Measurements from ENCODE around the gene ANAPC2. TPM values are rescaled to one million over a fixed set of nuclear protein-coding genes. Genes with fewer than 3 reads are reported as not detected.

ANAPC2 gene
- total RNA-seq, result 28.3 and 48.3 TPM in 2 replicates

GRCh38 chr9:137188490-137189296 lies at the start of gene ANAPC2, which contains the start of gene SSNA1:
ANAPC2 (minus strand) TSS chr9:137188560; CDS start chr9:137188532, 28 bp downstream.
SSNA1 (plus strand) TSS chr9:137188676; CDS start chr9:137188727, 51 bp downstream.

GRCh38 chr9:137230705-137231371 lies 42.5 kb upstream of the ANAPC2 start, which contains the start of gene SLC34A3:
SLC34A3 (plus strand) TSS chr9:137230901; CDS start chr9:137231703, 802 bp downstream.

GRCh38 chr9:137227054-137227852 lies 38.9 kb upstream of the ANAPC2 start, which contains the start of gene RNF224:
RNF224 (plus strand) TSS chr9:137227502; CDS start chr9:137228336, 834 bp downstream.

GRCh38 chr9:137224830-137225694 lies 36.7 kb upstream of the ANAPC2 start, which contains the start of gene CYSRT1:
CYSRT1 (plus strand) TSS chr9:137225174; CDS start chr9:137225622, 448 bp downstream.

GRCh38 chr9:137222190-137223077 lies 34.1 kb upstream of the ANAPC2 start, which contains the start of gene RNF208:
RNF208 (minus strand) TSS chr9:137222240; CDS start chr9:137221212, 1,028 bp downstream.

GRCh38 chr9:137205126-137206069 lies 17.0 kb upstream of the ANAPC2 start, which contains the start of the genes NDOR1 and TMEM203:
NDOR1 (plus strand) TSS chr9:137205700; CDS start chr9:137205778, 78 bp downstream.
TMEM203 (minus strand) TSS chr9:137205648; CDS start chr9:137205414, 234 bp downstream.

GRCh38 chr9:137200311-137201204 lies 12.2 kb upstream of the ANAPC2 start, which contains the start of gene TPRN:
TPRN (minus strand) TSS chr9:137200741; CDS start chr9:137200711, 30 bp downstream.

GRCh38 chr9:137169896-137170358 lies 18.4 kb downstream of the ANAPC2 start, which contains the start of gene LRRC26:
LRRC26 (minus strand) TSS chr9:137170051; CDS start chr9:137169943, 108 bp downstream.

GRCh38 chr9:137138722-137139467 lies 49.5 kb downstream of the ANAPC2 start, which contains the start of gene GRIN1:
GRIN1 (plus strand) TSS chr9:137139154; CDS start chr9:137139487, 333 bp downstream.

Small RNAs within 50 kb of the gene (small RNA-seq; reads per million reads assigned to genes)
- not detected for gene MIR3621

Other genes starting within 250 kb of the ANAPC2 start
- 112 and 219 TPM in 2 replicates for gene FBXW5, start 243.8 kb downstream of the ANAPC2 start, total RNA-seq
- gene C8G, start 243.3 kb downstream of the ANAPC2 start, total RNA-seq, result 0.98 and 3.9 TPM in 2 replicates
- 1.1 TPM in 1 of 2 replicates, not detected in the other for gene LCN12, start 236.3 kb downstream of the ANAPC2 start, total RNA-seq
- gene PTGDS, start 211.1 kb downstream of the ANAPC2 start, total RNA-seq, result 0.76 and 2.0 TPM in 2 replicates
- gene LCNL1, start 205.6 kb downstream of the ANAPC2 start, total RNA-seq, result not detected in 2 replicates
- gene PAXX, start 196.1 kb downstream of the ANAPC2 start, total RNA-seq, result 11.0 and 16.8 TPM in 2 replicates
- 328 and 397 TPM in 2 replicates for gene CLIC3, start 192.0 kb downstream of the ANAPC2 start, total RNA-seq
- 11.6 and 15.3 TPM in 2 replicates for gene ABCA2, start 160.3 kb downstream of the ANAPC2 start, total RNA-seq
- gene FUT7, start 156.5 kb downstream of the ANAPC2 start, total RNA-seq, result not detected in 2 replicates
- under 0.01 and 0.22 TPM in 2 replicates for gene NPDC1, start 142.4 kb downstream of the ANAPC2 start, total RNA-seq
- 0.11 TPM in 1 of 2 replicates, not detected in the other for gene ENTPD2, start 134.5 kb downstream of the ANAPC2 start, total RNA-seq
- gene SAPCD2, start 118.0 kb downstream of the ANAPC2 start, total RNA-seq, result 2.4 and 5.4 TPM in 2 replicates
- 12.6 and 15.5 TPM in 2 replicates for gene UAP1L1, start 111.0 kb downstream of the ANAPC2 start, total RNA-seq
- gene MAN1B1, start 101.6 kb downstream of the ANAPC2 start, total RNA-seq, result 70.3 and 93.4 TPM in 2 replicates
- gene DPP7, start 73.8 kb downstream of the ANAPC2 start, total RNA-seq, result 52.1 and 108 TPM in 2 replicates
- under 0.01 TPM in 1 of 2 replicates, not detected in the other for gene GRIN1, start 49.4 kb downstream of the ANAPC2 start, total RNA-seq
- gene LRRC26, start 18.5 kb downstream of the ANAPC2 start, total RNA-seq, result not detected in 2 replicates
- gene TMEM210, start 16.5 kb downstream of the ANAPC2 start, total RNA-seq, result not detected in 2 replicates
- 72.2 and 73.2 TPM in 2 replicates for gene SSNA1, start 116 bp upstream of the ANAPC2 start, total RNA-seq
- gene TPRN, start 12.2 kb upstream of the ANAPC2 start, total RNA-seq, result 8.4 and 12.2 TPM in 2 replicates
- gene TMEM203, start 17.1 kb upstream of the ANAPC2 start, total RNA-seq, result 34.5 and 35.0 TPM in 2 replicates
- 7.3 and 7.9 TPM in 2 replicates for gene NDOR1, start 17.1 kb upstream of the ANAPC2 start, total RNA-seq
- under 0.01 TPM in 1 of 2 replicates, not detected in the other for gene RNF208, start 33.7 kb upstream of the ANAPC2 start, total RNA-seq
- gene CYSRT1, start 36.6 kb upstream of the ANAPC2 start, total RNA-seq, result 0.39 and 1.1 TPM in 2 replicates
- gene RNF224, start 38.9 kb upstream of the ANAPC2 start, total RNA-seq, result 0.76 and 2.0 TPM in 2 replicates
- 0.11 and 0.39 TPM in 2 replicates for gene SLC34A3, start 42.3 kb upstream of the ANAPC2 start, total RNA-seq
- 76.2 and 226 TPM in 2 replicates for gene TUBB4B, start 52.7 kb upstream of the ANAPC2 start, total RNA-seq
- gene STPG3, start 62.7 kb upstream of the ANAPC2 start, total RNA-seq, result not detected in 2 replicates
- 50.3 and 57.0 TPM in 2 replicates for gene NELFB, start 66.8 kb upstream of the ANAPC2 start, total RNA-seq
- gene TOR4A, start 89.2 kb upstream of the ANAPC2 start, total RNA-seq, result 18.1 and 25.5 TPM in 2 replicates
- not detected in 2 replicates for gene NRARP, start 113.7 kb upstream of the ANAPC2 start, total RNA-seq
- 3.6 and 10.6 TPM in 2 replicates for gene EXD3, start 234.6 kb upstream of the ANAPC2 start, total RNA-seq
- gene NOXA1, start 234.8 kb upstream of the ANAPC2 start, total RNA-seq, result 0.39 and 0.43 TPM in 2 replicates

Data from placental epithelial cell (primary cell).